Astrocyte (in vitro differentiated cells and primary cell): ENCODE measurements around the gene SEC63.
"Not testable (repeated sequence)": the region's sequence is repeated elsewhere in the genome, so short reads cannot be mapped to it uniquely, and the experiment has no call there.

Experiments
- CTCF ChIP-seq: IDR thresholded peaks from 2 replicates; pipeline ENCODE4 v1.5.1; 2011; ENCODE audit warnings: low read depth, mild to moderate bottlenecking, inconsistent platforms, low read length, moderate library complexity; ENCODE audit not compliant: insufficient read depth
- EZH2 ChIP-seq: IDR thresholded peaks from 2 replicates; pipeline ENCODE4 v1.6.1; 2012; ENCODE audit warnings: mild to moderate bottlenecking, low read length, inconsistent platforms; ENCODE audit not compliant: insufficient read depth

GRCh38 chr6:107885950-107886349 lies 72.1 kb downstream of the SEC63 start:
- TF ChIP-seq CTCF, EZH2: not testable (repeated sequence)
